Ishikawa (cell line): ENCODE measurements around the gene ARHGEF39.

ENCODE experiments used
- CEBPB ChIP-seq: IDR thresholded peaks from 2 replicates; pipeline ENCODE4 v1.6.1; 2012
- TF ChIP-seq, protein P1 (sequence below): IDR thresholded peaks from 2 replicates; pipeline ENCODE4 v1.6.1; 2012

- TF ChIP-seq, protein P1, sequence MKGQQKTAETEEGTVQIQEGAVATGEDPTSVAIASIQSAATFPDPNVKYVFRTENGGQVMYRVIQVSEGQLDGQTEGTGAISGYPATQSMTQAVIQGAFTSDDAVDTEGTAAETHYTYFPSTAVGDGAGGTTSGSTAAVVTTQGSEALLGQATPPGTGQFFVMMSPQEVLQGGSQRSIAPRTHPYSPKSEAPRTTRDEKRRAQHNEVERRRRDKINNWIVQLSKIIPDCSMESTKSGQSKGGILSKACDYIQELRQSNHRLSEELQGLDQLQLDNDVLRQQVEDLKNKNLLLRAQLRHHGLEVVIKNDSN: no peak
- no peak for TF ChIP-seq CEBPB
Observed at GRCh38 chr9:35685506-35685905, 20.5 kb upstream of the ARHGEF39 start.
